ENCODE measurements around the gene KEAP1. TPM values are rescaled to one million over a fixed set of nuclear protein-coding genes. Genes with fewer than 3 reads are reported as not detected.

KEAP1 gene
- total and polyA plus RNA-seq, 2 donors (not counting 3 experiments of a cell fraction or from before 2014, with no cell fraction given) = 81.4 to 91.1 TPM

DNA sequence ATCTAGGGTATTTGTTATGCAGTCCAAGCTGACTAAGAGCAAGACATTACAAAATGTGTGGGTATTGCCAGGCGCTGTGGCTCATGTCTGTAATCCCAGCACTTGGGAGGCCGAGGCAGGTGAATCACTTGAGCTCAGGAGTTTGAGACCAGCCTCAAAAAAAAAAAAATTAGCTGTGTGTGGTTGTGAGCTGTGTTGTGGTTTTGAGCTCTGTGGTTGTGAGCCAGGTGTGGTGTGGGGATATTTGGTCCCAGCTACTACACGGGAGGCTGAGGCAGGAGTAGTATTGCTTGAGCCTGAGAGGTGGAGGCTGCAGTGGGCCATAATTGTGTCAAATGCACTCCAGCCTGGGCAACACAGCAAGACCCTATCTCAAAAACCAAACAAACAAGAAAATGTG lies 5.6 kb upstream of the KEAP1 start:
- Histone ChIP-seq H3K79me2 (ENCODE audit: control insufficient read depth, insufficient read depth, low read length) (no peaks in the 10 kb centered on the region), H3K9ac (replicated peaks; ENCODE audit: extremely low read depth, insufficient read depth, low read length) (no peak overlapping the region), H3K4me3 (replicated peaks in 1 of 3; ENCODE audit: insufficient read depth in 1 of 3, low read depth in 1 of 3, low read length in 3 of 3) (no peak overlapping the region), H3K4me2 (ENCODE audit: insufficient read depth, low read length) (no peak overlapping the region), H3K27me3 (ENCODE audit: control insufficient read depth in 2 of 2, insufficient read depth in 2 of 2, low read length in 2 of 2) (peaks cover 7 to 13% of the 10 kb centered on the region in 2 experiments), H3K27ac (ENCODE audit: insufficient read depth, low read depth, low read length) (no peak overlapping the region), H4K20me1 (replicated peaks; ENCODE audit: control insufficient read depth, extremely low read depth, insufficient read depth, low read length) (no peaks in the 10 kb centered on the region), H3K9me1 (replicated peaks; ENCODE audit: control insufficient read depth, extremely low read depth, insufficient read depth, low read length) (no peaks in the 10 kb centered on the region), H3K4me1 (ENCODE audit: control insufficient read depth, extremely low read depth, insufficient read depth, low read length) (no peaks in the 10 kb centered on the region), H3K9me3 (replicated peaks; ENCODE audit: control insufficient read depth, insufficient read depth, low read length) (no peaks in the 10 kb centered on the region), H2AFZ (ENCODE audit: low read depth, low read length) (no peak overlapping the region), H3K36me3 (ENCODE audit: control insufficient read depth in 2 of 2, extremely low read depth in 1 of 2, insufficient read depth in 2 of 2, low read length in 2 of 2) (no peaks in the 10 kb centered on the region)
- TF ChIP-seq CTCF (IDR thresholded peaks at IDR 0.05; ENCODE audit: extremely low read depth in 1 of 2, insufficient read depth in 1 of 2, low read depth in 1 of 2, low read length in 2 of 2) (no peak), JUN (IDR thresholded peaks at IDR 0.05; ENCODE audit: borderline replicate concordance, insufficient read depth, insufficient read length, low read depth) (no peak), GATA2 (IDR thresholded peaks at IDR 0.05; ENCODE audit: insufficient read depth, insufficient read length, low read depth, low read length) (no peak), FOS (IDR thresholded peaks at IDR 0.05; ENCODE audit: borderline replicate concordance, insufficient read depth, low read length) (no peak), EZH2 (IDR thresholded peaks at IDR 0.05; ENCODE audit: borderline replicate concordance, low read depth, low read length, severe bottlenecking) (no peak), POLR2AphosphoS5 (IDR thresholded peaks at IDR 0.05; ENCODE audit: insufficient read depth, low read depth, low read length) (no peak), MAX (IDR thresholded peaks at IDR 0.05; ENCODE audit: insufficient read depth, insufficient read length) (no peak), MYC (IDR thresholded peaks at IDR 0.05; ENCODE audit: low read depth, low read length) (no peak), POLR2A (IDR thresholded peaks at IDR 0.05; ENCODE audit: low read depth, low read length) (no peak)
- FAIRE-seq (no peak), DNase-seq (ENCODE audit: low read depth, low spot score) (no peak)
- intact Hi-C loops (cut with micrococcal nuclease) (loop anchor here (10.0 kb wide), 1 partner anchor 586 kb away; no protein-coding TSS in a partner anchor), dilution Hi-C loops (cut with MboI; ENCODE audit: extremely low pct_ligation_motif_present, low sequenced_read_pairs) (no loop called here)
- no TSS peak for BruUV-seq (replicated peaks)
- CTCF ChIA-PET = interaction anchor here (0.9 to 2.9 kb wide), 5 partner anchors 9 to 191 kb away, joined by 3 to 23 read pairs (median 5); partner anchors contain the start of gene S1PR5
- POLR2A ChIA-PET = no interaction called here

All from endothelial cell of umbilical vein (primary cell).